Measurements from ENCODE around the gene SEL1L. TPM values are rescaled to one million over a fixed set of nuclear protein-coding genes. Genes with fewer than 3 reads are reported as not detected.
A peak's percentile ranks its signal among the peaks of the same experiment; 100 is the strongest.
"Not testable (repeated sequence)": the region's sequence is repeated elsewhere in the genome, so short reads cannot be mapped to it uniquely, and the experiment has no call there.

The SEL1L gene
- total RNA-seq, 2 donors from 2014 or later, result 54.9 to 113 TPM

DNA sequence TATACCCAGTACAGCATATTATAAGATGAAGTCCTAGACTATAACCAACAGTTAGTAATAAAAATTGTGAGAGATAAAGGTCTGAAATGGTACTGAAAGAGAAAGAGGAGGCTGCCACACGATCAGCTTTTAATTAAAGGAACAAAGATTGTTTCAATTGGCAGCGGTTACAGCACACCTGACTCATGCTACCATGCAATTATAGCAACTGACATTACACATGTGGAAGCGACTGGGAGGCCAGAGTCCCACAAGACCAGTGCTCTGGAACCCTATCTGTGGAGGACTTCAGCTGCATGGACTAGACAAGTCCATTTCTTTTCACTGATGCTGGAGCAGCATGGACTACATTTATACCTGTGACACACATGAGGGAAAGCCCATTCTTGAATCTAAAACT lies 55.2 kb downstream of the SEL1L start:
- DNase-seq (ENCODE audit: low spot score) (no peak), ATAC-seq (no peak)
- no peak overlapping the region for H3K27ac Mint-ChIP-seq
- H3K36me3 Mint-ChIP-seq, result peaks cover 24% of the 10 kb centered on the region
- peaks cover 25 to 33% of the 10 kb centered on the region in 2 donors for H3K4me1 Mint-ChIP-seq (ENCODE audit: low read depth in 2 of 2)
- H3K27me3 Mint-ChIP-seq, result no peaks in the 10 kb centered on the region
- H3K9me3 Mint-ChIP-seq, result no peaks in the 10 kb centered on the region
- no peak overlapping the region for H3K4me3 Mint-ChIP-seq

GRCh38 chr14:81476816-81477215 lies 56.8 kb downstream of the SEL1L start:
- no peak overlapping the region for H3K4me3 Mint-ChIP-seq
- H3K27me3 Mint-ChIP-seq, result no peaks in the 10 kb centered on the region
- peaks cover 25 to 34% of the 10 kb centered on the region in 2 donors for H3K4me1 Mint-ChIP-seq (ENCODE audit: low read depth in 2 of 2)
- H3K36me3 Mint-ChIP-seq, result peaks cover 24% of the 10 kb centered on the region
- DNase-seq (ENCODE audit: low spot score) (no peak), ATAC-seq (no peak)
- no peak overlapping the region for H3K27ac Mint-ChIP-seq
- H3K9me3 Mint-ChIP-seq, result no peaks in the 10 kb centered on the region

GRCh38 chr14:81474685-81475324 lies 58.8 kb downstream of the SEL1L start:
- Mint-ChIP-seq H3K36me3 (peaks cover 24% of the 10 kb centered on the region), H3K27ac (peak overlapping the region; percentile 90 to 92), H3K27me3 (no peaks in the 10 kb centered on the region), H3K9me3 (no peaks in the 10 kb centered on the region), H3K4me1 (ENCODE audit: low read depth in 2 of 2) (peaks cover 20 to 38% of the 10 kb centered on the region in 2 donors), H3K4me3 (peak overlapping the region; percentile 89)
- DNase-seq (ENCODE audit: low spot score) (no peak), ATAC-seq (peak; percentile 39 to 56)

DNA sequence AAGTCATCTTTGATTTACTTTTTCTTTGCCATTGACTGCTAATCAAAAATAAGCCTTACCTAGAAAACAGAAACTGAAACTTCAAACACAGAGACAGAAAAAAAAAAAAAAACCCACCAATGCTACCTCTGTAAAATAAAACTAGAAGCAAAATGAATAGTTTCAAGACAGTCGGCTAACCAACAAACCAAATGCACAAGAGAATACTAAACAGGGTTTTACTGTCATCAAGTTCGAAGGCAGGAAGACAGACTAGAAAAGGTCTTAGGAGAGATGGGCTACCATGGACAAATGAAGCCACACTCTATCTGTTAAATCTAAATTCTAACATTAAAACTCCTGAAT lies 59.5 kb downstream of the SEL1L start:
- Mint-ChIP-seq H3K4me3 (peak overlapping the region; percentile 89), H3K27ac (peak overlapping the region; percentile 90 to 92), H3K9me3 (no peaks in the 10 kb centered on the region), H3K36me3 (peaks cover 23% of the 10 kb centered on the region), H3K4me1 (ENCODE audit: low read depth in 2 of 2) (peaks cover 20 to 39% of the 10 kb centered on the region in 2 donors), H3K27me3 (no peaks in the 10 kb centered on the region)
- peak; percentile 75 to 87 for ATAC-seq
- no peak for DNase-seq (ENCODE audit: low spot score)

GRCh38 chr14:81473456-81474147 lies 60.1 kb downstream of the SEL1L start:
- peaks cover 18% of the 10 kb centered on the region for H3K36me3 Mint-ChIP-seq
- H3K4me1 Mint-ChIP-seq (ENCODE audit: low read depth in 2 of 2), result peaks cover 20 to 39% of the 10 kb centered on the region in 2 donors
- H3K4me3 Mint-ChIP-seq, result peak overlapping the region; percentile 89
- no peaks in the 10 kb centered on the region for H3K9me3 Mint-ChIP-seq
- H3K27ac Mint-ChIP-seq, result peak overlapping the region; percentile 90 to 92
- ATAC-seq, result peak in 1 of 2 donors; percentile 50
- no peak for DNase-seq (ENCODE audit: low spot score)
- no peaks in the 10 kb centered on the region for H3K27me3 Mint-ChIP-seq

DNA sequence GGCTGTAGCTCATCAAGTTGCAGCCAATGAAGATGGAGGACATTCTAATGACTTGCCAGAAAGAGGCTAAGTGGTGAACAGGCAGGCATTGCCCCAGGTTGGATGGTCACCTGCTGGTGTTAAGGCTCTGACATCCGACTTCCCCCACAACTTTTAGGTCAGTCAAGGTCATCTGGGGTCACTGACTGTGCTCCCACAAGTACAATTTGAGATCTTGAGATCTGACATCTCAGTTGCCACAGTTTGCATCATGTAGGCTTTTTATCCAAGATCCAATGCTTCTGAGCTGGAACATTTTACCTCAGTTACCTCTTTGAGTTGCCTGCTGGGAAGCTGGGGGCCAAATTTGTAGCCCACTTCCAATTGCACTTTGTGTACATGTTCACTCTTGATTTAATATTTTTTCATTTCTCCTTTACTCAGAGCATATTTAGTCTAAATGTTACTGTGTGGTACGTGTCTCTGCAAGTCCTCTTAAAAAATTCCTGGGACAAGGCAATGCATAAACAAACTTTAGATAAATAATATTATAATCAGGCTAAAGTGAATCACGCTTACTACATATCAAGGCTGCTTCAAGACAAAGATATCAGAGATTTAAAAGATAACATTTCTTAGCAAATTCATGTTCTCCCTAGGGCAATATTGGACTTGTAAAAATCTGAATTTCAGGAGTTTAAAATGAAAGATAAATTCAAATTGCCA lies 61.4 kb downstream of the SEL1L start:
- Mint-ChIP-seq H3K4me3 (no peak overlapping the region), H3K9me3 (no peaks in the 10 kb centered on the region), H3K27me3 (no peaks in the 10 kb centered on the region), H3K36me3 (peaks cover 13% of the 10 kb centered on the region), H3K27ac (no peak overlapping the region), H3K4me1 (ENCODE audit: low read depth in 2 of 2) (peaks cover 20 to 39% of the 10 kb centered on the region in 2 donors)
- DNase-seq (ENCODE audit: low spot score), result no peak
- no peak for ATAC-seq

GRCh38 chr14:81471062-81471461 lies 62.6 kb downstream of the SEL1L start:
- Mint-ChIP-seq H3K36me3 (peaks cover 8% of the 10 kb centered on the region), H3K27ac (no peak overlapping the region), H3K9me3 (no peaks in the 10 kb centered on the region), H3K4me3 (peak overlapping the region; percentile 22), H3K27me3 (no peaks in the 10 kb centered on the region), H3K4me1 (ENCODE audit: low read depth in 2 of 2) (peaks cover 20 to 35% of the 10 kb centered on the region in 2 donors)
- ATAC-seq (no peak), DNase-seq (ENCODE audit: low spot score) (no peak)

DNA sequence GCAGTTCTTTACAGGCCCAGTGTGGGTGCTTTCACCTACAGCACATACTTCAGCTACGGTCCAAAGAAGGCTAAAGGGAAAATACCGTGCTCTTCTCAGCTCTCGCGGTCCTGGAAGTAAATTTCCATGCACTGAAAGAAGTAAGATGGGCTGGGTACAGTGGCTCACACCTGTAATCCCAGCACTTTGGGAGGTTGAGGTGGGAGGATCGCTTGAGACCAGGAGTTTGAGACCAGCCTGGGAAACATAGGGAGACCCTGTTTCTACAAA lies 63.2 kb downstream of the SEL1L start:
- DNase-seq (ENCODE audit: low spot score); H3K9me3 Mint-ChIP-seq; H3K27me3 Mint-ChIP-seq; ATAC-seq; H3K36me3 Mint-ChIP-seq; H3K4me3 Mint-ChIP-seq: not testable (repeated sequence)
- Mint-ChIP-seq H3K4me1 (ENCODE audit: low read depth in 2 of 2) (peaks cover 18 to 32% of the 10 kb centered on the region in 2 donors), H3K27ac (peak overlapping the region in 1 of 2 donors; percentile 39)

- Mint-ChIP-seq H3K27me3 (no peaks in the 10 kb centered on the region), H3K4me1 (ENCODE audit: low read depth in 2 of 2) (peaks cover 10 to 11% of the 10 kb centered on the region in 2 donors), H3K4me3 (no peak overlapping the region), H3K27ac (no peak overlapping the region), H3K9me3 (no peaks in the 10 kb centered on the region), H3K36me3 (no peaks in the 10 kb centered on the region)
- no peak for ATAC-seq
- no peak for DNase-seq (ENCODE audit: low spot score)
Measured at GRCh38 chr14:81466854-81467253, 66.8 kb downstream of the SEL1L start.

GRCh38 chr14:81465507-81466228 lies 68.0 kb downstream of the SEL1L start:
- Mint-ChIP-seq H3K36me3 (no peaks in the 10 kb centered on the region), H3K4me1 (ENCODE audit: low read depth in 2 of 2) (peaks cover 5 to 10% of the 10 kb centered on the region in 2 donors), H3K27me3 (no peaks in the 10 kb centered on the region), H3K4me3 (peak overlapping the region; percentile 71), H3K27ac (peak overlapping the region; percentile 33 to 47), H3K9me3 (no peaks in the 10 kb centered on the region)
- DNase-seq (ENCODE audit: low spot score) (no peak), ATAC-seq (no peak)

DNA sequence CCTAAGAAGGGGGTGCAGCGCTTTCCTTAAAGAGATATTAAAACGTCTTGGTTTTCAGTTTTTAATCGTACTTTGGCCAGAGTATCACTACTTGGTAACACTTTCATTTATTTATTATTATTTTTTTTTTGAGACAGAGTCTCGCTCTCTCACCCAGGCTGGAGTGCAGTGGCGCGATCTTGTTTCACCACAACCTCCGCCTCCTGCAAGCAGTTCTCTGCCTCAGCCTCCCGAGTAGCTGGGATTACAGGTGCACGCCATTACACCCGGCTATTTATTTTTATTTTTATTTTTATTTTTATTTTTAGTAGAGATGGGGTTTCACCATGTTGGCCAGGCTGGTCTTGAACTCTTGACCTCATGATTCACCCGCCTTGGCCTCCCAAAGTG lies 68.7 kb downstream of the SEL1L start:
- H3K9me3 Mint-ChIP-seq; H3K4me1 Mint-ChIP-seq (ENCODE audit: low read depth in 2 of 2); DNase-seq (ENCODE audit: low spot score); H3K36me3 Mint-ChIP-seq; H3K27me3 Mint-ChIP-seq: not testable (repeated sequence)
- peak in 1 of 2 donors; percentile 11 for ATAC-seq
- Mint-ChIP-seq H3K4me3 (peak overlapping the region; percentile 88), H3K27ac (peak overlapping the region; percentile 44 to 82)

- Mint-ChIP-seq H3K27ac (peak overlapping the region; percentile 44 to 82), H3K4me1 (ENCODE audit: low read depth in 2 of 2) (peaks cover 0 to 10% of the 10 kb centered on the region in 2 donors), H3K36me3 (no peaks in the 10 kb centered on the region), H3K4me3 (peak overlapping the region; percentile 88), H3K27me3 (no peaks in the 10 kb centered on the region), H3K9me3 (no peaks in the 10 kb centered on the region)
- ATAC-seq, result peak; percentile 54 to 63
- no peak for DNase-seq (ENCODE audit: low spot score)
Measured at GRCh38 chr14:81464253-81465002, 69.2 kb downstream of the SEL1L start.

GRCh38 chr14:81462356-81462755 lies 71.3 kb downstream of the SEL1L start:
- not testable (repeated sequence) for H3K4me3 Mint-ChIP-seq; H3K4me1 Mint-ChIP-seq (ENCODE audit: low read depth in 2 of 2)

More at GRCh38 chr14:81462356-81462755, 71.3 kb downstream of the SEL1L start:
- H3K9me3 Mint-ChIP-seq; H3K36me3 Mint-ChIP-seq; H3K27ac Mint-ChIP-seq; ATAC-seq; DNase-seq (ENCODE audit: low spot score); H3K27me3 Mint-ChIP-seq: not testable (repeated sequence)

All from natural killer cell treated with Interleukin-12 subunit alpha and Interleukin-12 subunit beta and Interleukin-15 and Interleukin-18, amount 100 ng/mL, for 72 hours (primary cell).